HEK293 (cell line): Measurements from ENCODE around the gene KRT79.

Source experiments
- CTCF ChIA-PET: fragments of 350-600 bp; formaldehyde crosslinking; extraction: SDS; loops from one replicate; lab custom pipeline; 2021; ENCODE audit warnings: antibody characterized with exemption; lab: Yijun Ruan, JAX
- POLR2A ChIA-PET: fragments of 300-600 bp; formaldehyde crosslinking; extraction: SDS; loops from one replicate; lab custom pipeline; 2020; ENCODE audit warnings: antibody characterized with exemption, inconsistent platforms; lab: Yijun Ruan, JAX
- H3K27ac ChIP-seq: fragments of 200-500 bp; sonication (Bioruptor generic); 2 replicates; pipeline ENCODE4 v1.5.1; 2014; ENCODE audit warnings: low read depth, low read length, control low read depth, inconsistent platforms; ENCODE audit errors: extremely low read depth
- H3K36me3 ChIP-seq, 2 experiments: fragments of 200-500 bp in 1 of 2; sonication (Bioruptor generic) in 1 of 2; 1 replicate in 1 of 2; 2 replicates in 1 of 2; pipeline ENCODE4 v1.5.1; 2014 to 2017; ENCODE audit warnings: inconsistent platforms in 2 of 2, low read length in 2 of 2; ENCODE audit not compliant: control insufficient read depth in 2 of 2, insufficient read depth in 1 of 2
- H3K4me1 ChIP-seq: fragments of 200-500 bp; sonication (Bioruptor generic); 2 replicates; pipeline ENCODE4 v1.5.1; 2014; ENCODE audit warnings: mild to moderate bottlenecking, low read length, inconsistent platforms; ENCODE audit not compliant: control insufficient read depth, insufficient read depth
- H3K4me3 ChIP-seq: 2 replicates; pipeline ENCODE4 v1.5.1; 2011; ENCODE audit warnings: low read depth, mild to moderate bottlenecking, control low read depth, low read length, moderate library complexity
- H3K9me3 ChIP-seq: fragments of 200-500 bp; sonication (Bioruptor generic); 2 replicates; pipeline ENCODE4 v1.5.1; 2014; ENCODE audit warnings: low read depth, low read length, inconsistent platforms; ENCODE audit not compliant: control insufficient read depth, insufficient read depth
- BCL11A ChIP-seq: fragments of 450-650 bp; formaldehyde crosslinking; IDR thresholded peaks from 2 replicates; pipeline ENCODE4 v1.5.1; 2016; ENCODE audit warnings: low read depth, missing biosample characterization, missing genetic modification characterization
- FEZF1 ChIP-seq: fragments of 450-650 bp; formaldehyde crosslinking; IDR thresholded peaks from 2 replicates; pipeline ENCODE4 v1.5.1; 2016; ENCODE audit warnings: missing biosample characterization, missing genetic modification characterization
- REPIN1 ChIP-seq: fragments of 450-650 bp; formaldehyde crosslinking; IDR thresholded peaks from 2 replicates; pipeline ENCODE4 v1.5.1; 2017; ENCODE audit warnings: missing biosample characterization, missing genetic modification characterization, low read depth
- SP3 ChIP-seq: fragments of 450-650 bp; formaldehyde crosslinking; IDR thresholded peaks from 2 replicates; pipeline ENCODE4 v1.5.1; 2016; ENCODE audit warnings: missing biosample characterization, missing genetic modification characterization
- ZBTB21 ChIP-seq: fragments of 450-650 bp; formaldehyde crosslinking; IDR thresholded peaks from 2 replicates; pipeline ENCODE4 v1.5.1; 2017; ENCODE audit warnings: missing biosample characterization, missing genetic modification characterization
- ZNF133 ChIP-seq: fragments of 450-650 bp; formaldehyde crosslinking; IDR thresholded peaks from 2 replicates; pipeline ENCODE4 v1.5.1; 2016; ENCODE audit warnings: missing biosample characterization, missing genetic modification characterization
- ZNF274 ChIP-seq, 2 experiments: fragments of 200-500 bp in 1 of 2; fragments of 450-650 bp in 1 of 2; sonication (Bioruptor generic) in 1 of 2; formaldehyde crosslinking in 1 of 2; IDR thresholded peaks; 2 replicates each; pipeline versions ENCODE4 v1.5.1 to v1.6.1; 2014 to 2016; ENCODE audit warnings: borderline replicate concordance in 1 of 2, inconsistent platforms in 1 of 2, low read length in 1 of 2, missing biosample characterization in 1 of 2, missing genetic modification characterization in 1 of 2
- ZNF501 ChIP-seq: fragments of 450-650 bp; formaldehyde crosslinking; IDR thresholded peaks from 2 replicates; pipeline ENCODE4 v1.5.1; 2016; ENCODE audit warnings: missing biosample characterization, missing genetic modification characterization
- ZNF530 ChIP-seq: fragments of 450-650 bp; formaldehyde crosslinking; IDR thresholded peaks from 2 replicates; pipeline ENCODE4 v1.5.1; 2016; ENCODE audit warnings: low read depth, missing biosample characterization, missing genetic modification characterization
- ZNF596 ChIP-seq: fragments of 450-650 bp; IDR thresholded peaks from 2 replicates; pipeline ENCODE4 v1.5.0; 2018; ENCODE audit warnings: missing biosample characterization, mild to moderate bottlenecking, missing genetic modification characterization, moderate library complexity
- ZNF677 ChIP-seq: fragments of 450-650 bp; IDR thresholded peaks from 2 replicates; pipeline ENCODE4 v1.5.0; 2018; ENCODE audit warnings: missing biosample characterization, mild to moderate bottlenecking, missing genetic modification characterization, moderate library complexity
- ZNF701 ChIP-seq: fragments of 450-650 bp; formaldehyde crosslinking; IDR thresholded peaks from 2 replicates; pipeline ENCODE4 v1.5.1; 2016; ENCODE audit warnings: missing biosample characterization, missing genetic modification characterization
- ZNF768 ChIP-seq: fragments of 450-650 bp; formaldehyde crosslinking; IDR thresholded peaks from 2 replicates; pipeline ENCODE4 v1.5.1; 2018; ENCODE audit warnings: missing biosample characterization, mild to moderate bottlenecking, missing genetic modification characterization
- ZXDB ChIP-seq: fragments of 450-650 bp; formaldehyde crosslinking; IDR thresholded peaks from 2 replicates; pipeline ENCODE4 v1.5.1; 2016; ENCODE audit warnings: missing biosample characterization, missing genetic modification characterization
- TF ChIP-seq, protein P1 (sequence below): fragments of 450-650 bp; formaldehyde crosslinking; IDR thresholded peaks from 2 replicates; pipeline ENCODE4 v1.5.1; 2016; ENCODE audit warnings: missing biosample characterization, missing genetic modification characterization
- TF ChIP-seq, protein P2 (sequence below): fragments of 450-650 bp; formaldehyde crosslinking; IDR thresholded peaks from 2 replicates; pipeline ENCODE4 v1.5.1; 2016; ENCODE audit warnings: missing biosample characterization, missing genetic modification characterization
- TF ChIP-seq, protein P3 (sequence below): fragments of 450-650 bp; formaldehyde crosslinking; IDR thresholded peaks from 2 replicates; pipeline ENCODE4 v1.5.1; 2016; ENCODE audit warnings: missing biosample characterization, missing genetic modification characterization
- TF ChIP-seq, protein P4 (sequence below): fragments of 450-650 bp; formaldehyde crosslinking; conservative IDR thresholded peaks from 2 replicates; pipeline ENCODE4 v1.5.1; 2016; ENCODE audit warnings: low read depth, missing biosample characterization, missing genetic modification characterization
- TF ChIP-seq, protein P5 (sequence below): fragments of 450-650 bp; formaldehyde crosslinking; IDR thresholded peaks from 2 replicates; pipeline ENCODE4 v1.5.1; 2017; ENCODE audit warnings: missing biosample characterization, missing genetic modification characterization

KRT79 gene

DNA sequence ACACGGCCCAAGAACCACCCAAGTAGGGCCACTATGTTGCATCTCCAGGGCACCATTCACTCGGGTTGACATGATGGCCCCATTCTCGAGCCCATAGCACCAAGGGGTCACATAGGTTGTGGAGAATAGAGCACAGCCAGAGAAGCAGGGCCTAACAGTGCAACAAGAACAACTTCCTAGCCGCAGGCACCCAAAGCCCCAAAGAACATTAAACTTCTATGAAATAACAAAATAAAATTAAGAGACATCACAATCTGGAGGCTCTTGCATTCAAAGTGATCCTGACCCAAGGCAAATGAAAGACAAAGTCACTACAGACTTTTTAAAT lies 22.1 kb downstream of the KRT79 start (continued):
- TF ChIP-seq ZNF596 (tag by site-specific recombination) (no peak), ZNF530 (tag by site-specific recombination) (no peak), REPIN1 (no peak), ZBTB21 (tag by site-specific recombination) (no peak), ZNF501 (no peak), FEZF1 (tag by site-specific recombination) (no peak), ZXDB (tag by site-specific recombination) (no peak), ZNF274 (IDR thresholded peaks at IDR 0.05; ENCODE audit: low read length) (no peak), ZNF274 (tag by site-specific recombination; IDR thresholded peaks at IDR 0.05; ENCODE audit: borderline replicate concordance) (no peak), ZNF677 (tag by site-specific recombination) (no peak), ZNF133 (tag by site-specific recombination) (no peak)
- TF ChIP-seq, protein P1, sequence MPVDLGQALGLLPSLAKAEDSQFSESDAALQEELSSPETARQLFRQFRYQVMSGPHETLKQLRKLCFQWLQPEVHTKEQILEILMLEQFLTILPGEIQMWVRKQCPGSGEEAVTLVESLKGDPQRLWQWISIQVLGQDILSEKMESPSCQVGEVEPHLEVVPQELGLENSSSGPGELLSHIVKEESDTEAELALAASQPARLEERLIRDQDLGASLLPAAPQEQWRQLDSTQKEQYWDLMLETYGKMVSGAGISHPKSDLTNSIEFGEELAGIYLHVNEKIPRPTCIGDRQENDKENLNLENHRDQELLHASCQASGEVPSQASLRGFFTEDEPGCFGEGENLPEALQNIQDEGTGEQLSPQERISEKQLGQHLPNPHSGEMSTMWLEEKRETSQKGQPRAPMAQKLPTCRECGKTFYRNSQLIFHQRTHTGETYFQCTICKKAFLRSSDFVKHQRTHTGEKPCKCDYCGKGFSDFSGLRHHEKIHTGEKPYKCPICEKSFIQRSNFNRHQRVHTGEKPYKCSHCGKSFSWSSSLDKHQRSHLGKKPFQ (tag by site-specific recombination): no peak
- TF ChIP-seq, protein P2, sequence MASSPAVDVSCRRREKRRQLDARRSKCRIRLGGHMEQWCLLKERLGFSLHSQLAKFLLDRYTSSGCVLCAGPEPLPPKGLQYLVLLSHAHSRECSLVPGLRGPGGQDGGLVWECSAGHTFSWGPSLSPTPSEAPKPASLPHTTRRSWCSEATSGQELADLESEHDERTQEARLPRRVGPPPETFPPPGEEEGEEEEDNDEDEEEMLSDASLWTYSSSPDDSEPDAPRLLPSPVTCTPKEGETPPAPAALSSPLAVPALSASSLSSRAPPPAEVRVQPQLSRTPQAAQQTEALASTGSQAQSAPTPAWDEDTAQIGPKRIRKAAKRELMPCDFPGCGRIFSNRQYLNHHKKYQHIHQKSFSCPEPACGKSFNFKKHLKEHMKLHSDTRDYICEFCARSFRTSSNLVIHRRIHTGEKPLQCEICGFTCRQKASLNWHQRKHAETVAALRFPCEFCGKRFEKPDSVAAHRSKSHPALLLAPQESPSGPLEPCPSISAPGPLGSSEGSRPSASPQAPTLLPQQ: no peak
- TF ChIP-seq, protein P3, sequence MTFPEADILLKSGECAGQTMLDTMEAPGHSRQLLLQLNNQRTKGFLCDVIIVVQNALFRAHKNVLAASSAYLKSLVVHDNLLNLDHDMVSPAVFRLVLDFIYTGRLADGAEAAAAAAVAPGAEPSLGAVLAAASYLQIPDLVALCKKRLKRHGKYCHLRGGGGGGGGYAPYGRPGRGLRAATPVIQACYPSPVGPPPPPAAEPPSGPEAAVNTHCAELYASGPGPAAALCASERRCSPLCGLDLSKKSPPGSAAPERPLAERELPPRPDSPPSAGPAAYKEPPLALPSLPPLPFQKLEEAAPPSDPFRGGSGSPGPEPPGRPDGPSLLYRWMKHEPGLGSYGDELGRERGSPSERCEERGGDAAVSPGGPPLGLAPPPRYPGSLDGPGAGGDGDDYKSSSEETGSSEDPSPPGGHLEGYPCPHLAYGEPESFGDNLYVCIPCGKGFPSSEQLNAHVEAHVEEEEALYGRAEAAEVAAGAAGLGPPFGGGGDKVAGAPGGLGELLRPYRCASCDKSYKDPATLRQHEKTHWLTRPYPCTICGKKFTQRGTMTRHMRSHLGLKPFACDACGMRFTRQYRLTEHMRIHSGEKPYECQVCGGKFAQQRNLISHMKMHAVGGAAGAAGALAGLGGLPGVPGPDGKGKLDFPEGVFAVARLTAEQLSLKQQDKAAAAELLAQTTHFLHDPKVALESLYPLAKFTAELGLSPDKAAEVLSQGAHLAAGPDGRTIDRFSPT (tag by site-specific recombination): no peak
- TF ChIP-seq, protein P4, sequence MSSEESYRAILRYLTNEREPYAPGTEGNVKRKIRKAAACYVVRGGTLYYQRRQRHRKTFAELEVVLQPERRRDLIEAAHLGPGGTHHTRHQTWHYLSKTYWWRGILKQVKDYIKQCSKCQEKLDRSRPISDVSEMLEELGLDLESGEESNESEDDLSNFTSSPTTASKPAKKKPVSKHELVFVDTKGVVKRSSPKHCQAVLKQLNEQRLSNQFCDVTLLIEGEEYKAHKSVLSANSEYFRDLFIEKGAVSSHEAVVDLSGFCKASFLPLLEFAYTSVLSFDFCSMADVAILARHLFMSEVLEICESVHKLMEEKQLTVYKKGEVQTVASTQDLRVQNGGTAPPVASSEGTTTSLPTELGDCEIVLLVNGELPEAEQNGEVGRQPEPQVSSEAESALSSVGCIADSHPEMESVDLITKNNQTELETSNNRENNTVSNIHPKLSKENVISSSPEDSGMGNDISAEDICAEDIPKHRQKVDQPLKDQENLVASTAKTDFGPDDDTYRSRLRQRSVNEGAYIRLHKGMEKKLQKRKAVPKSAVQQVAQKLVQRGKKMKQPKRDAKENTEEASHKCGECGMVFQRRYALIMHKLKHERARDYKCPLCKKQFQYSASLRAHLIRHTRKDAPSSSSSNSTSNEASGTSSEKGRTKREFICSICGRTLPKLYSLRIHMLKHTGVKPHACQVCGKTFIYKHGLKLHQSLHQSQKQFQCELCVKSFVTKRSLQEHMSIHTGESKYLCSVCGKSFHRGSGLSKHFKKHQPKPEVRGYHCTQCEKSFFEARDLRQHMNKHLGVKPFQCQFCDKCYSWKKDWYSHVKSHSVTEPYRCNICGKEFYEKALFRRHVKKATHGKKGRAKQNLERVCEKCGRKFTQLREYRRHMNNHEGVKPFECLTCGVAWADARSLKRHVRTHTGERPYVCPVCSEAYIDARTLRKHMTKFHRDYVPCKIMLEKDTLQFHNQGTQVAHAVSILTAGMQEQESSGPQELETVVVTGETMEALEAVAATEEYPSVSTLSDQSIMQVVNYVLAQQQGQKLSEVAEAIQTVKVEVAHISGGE (tag by site-specific recombination): no peak

DNA sequence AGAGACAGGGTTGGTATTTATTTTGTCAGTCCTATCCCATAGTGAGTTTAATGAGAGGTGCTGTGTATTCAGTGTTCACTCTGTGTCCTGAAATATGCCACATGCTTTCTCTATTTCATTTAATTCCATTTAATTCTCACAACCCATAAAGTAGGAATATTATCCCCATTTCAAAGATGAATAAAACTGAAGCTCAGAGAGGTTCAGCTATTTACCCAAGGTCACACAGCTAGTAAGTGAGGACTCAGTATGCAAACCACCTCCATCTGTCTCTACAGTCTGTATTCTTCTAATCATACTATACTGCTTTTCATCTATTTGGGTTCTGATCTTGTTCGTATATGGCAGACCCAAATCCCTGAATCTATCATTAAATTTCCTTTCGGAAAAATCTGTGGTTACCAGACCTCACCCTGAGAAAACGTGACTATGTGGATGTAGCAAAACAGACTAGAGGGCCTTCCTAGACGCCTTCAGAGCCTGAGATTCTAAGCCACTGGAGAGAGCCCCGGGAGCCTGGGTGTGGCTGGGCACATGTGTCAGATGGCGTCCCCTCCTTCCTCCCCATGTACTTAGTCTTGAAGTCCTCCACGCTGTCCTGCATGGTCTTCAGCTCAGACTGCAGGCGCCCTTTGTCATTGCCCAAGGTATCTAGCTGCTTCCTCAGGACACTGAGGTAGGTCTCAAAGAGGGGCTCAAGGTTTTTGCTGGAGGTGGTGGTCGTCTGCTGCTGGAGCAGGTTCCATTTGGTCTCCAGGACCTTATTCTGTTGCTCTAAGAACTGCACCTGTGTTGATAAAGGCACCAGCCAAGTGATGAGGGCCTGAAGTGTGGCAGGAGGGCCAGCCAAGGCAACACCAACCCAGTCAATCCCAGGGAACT lies 22.7 kb downstream of the KRT79 start:
- ChIA-PET CTCF (interaction anchor here (0.6 to 0.7 kb wide), 2 partner anchors 54 to 131 kb away, joined by 3 read pairs; no protein-coding TSS in a partner anchor), POLR2A (no interaction called here)
- Histone ChIP-seq H3K4me1 (no peaks in the 10 kb centered on the region), H3K4me3 (no peak overlapping the region), H3K9me3 (no peaks in the 10 kb centered on the region), H3K36me3 (no peaks in the 10 kb centered on the region), H3K27ac (no peak overlapping the region)
- TF ChIP-seq ZNF768 (peak; percentile 25; the same call in 1 of the 2 replicates), ZNF701 (tag by site-specific recombination) (no peak), SP3 (tag by site-specific recombination) (no peak), BCL11A (tag by site-specific recombination) (no peak)
- TF ChIP-seq, protein P5, sequence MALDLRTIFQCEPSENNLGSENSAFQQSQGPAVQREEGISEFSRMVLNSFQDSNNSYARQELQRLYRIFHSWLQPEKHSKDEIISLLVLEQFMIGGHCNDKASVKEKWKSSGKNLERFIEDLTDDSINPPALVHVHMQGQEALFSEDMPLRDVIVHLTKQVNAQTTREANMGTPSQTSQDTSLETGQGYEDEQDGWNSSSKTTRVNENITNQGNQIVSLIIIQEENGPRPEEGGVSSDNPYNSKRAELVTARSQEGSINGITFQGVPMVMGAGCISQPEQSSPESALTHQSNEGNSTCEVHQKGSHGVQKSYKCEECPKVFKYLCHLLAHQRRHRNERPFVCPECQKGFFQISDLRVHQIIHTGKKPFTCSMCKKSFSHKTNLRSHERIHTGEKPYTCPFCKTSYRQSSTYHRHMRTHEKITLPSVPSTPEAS (tag by site-specific recombination): no peak
